ENCODE measurements around the gene AARSD1.

- TF ChIP-seq RFX5 (IDR thresholded peaks at IDR 0.05; ENCODE audit: low read length) (no peak), MEF2A (IDR thresholded peaks at IDR 0.05; ENCODE audit: borderline replicate concordance, low read depth) (no peak), RAD21 (IDR thresholded peaks at IDR 0.05; ENCODE audit: low read length) (no peak), POLR2AphosphoS5 (IDR thresholded peaks at IDR 0.05; ENCODE audit: low read depth, low read length) (no peak), CTCF (IDR thresholded peaks at IDR 0.05) (no peak), GABPA (IDR thresholded peaks at IDR 0.05; ENCODE audit: low read depth) (no peak), EP300 (IDR thresholded peaks at IDR 0.05; ENCODE audit: borderline replicate concordance in 1 of 2, low read depth in 1 of 2, low read length in 1 of 2) (no peak), TCF12 (IDR thresholded peaks at IDR 0.05) (no peak), TAF1 (IDR thresholded peaks at IDR 0.05; ENCODE audit: borderline replicate concordance, low read depth, low read length) (no peak), SIN3A (IDR thresholded peaks at IDR 0.05; ENCODE audit: borderline replicate concordance, low read depth, low read length) (no peak), RCOR1 (IDR thresholded peaks at IDR 0.05; ENCODE audit: low read length) (no peak), ELF1 (IDR thresholded peaks at IDR 0.05) (no peak), FOXJ3 (CRISPR knock-in tag; IDR thresholded peaks at IDR 0.05) (no peak)
Observed at GRCh38 chr17:42989726-42990652, 25.7 kb upstream of the AARSD1 start.
